Measurements from ENCODE around the gene GMEB2. TPM values are rescaled to one million over a fixed set of nuclear protein-coding genes. Genes with fewer than 3 reads are reported as not detected.

Gene GMEB2
- total RNA-seq, 6 experiments from 2014 or later = 3.2 to 7.0 (median 5.1) TPM

DNA sequence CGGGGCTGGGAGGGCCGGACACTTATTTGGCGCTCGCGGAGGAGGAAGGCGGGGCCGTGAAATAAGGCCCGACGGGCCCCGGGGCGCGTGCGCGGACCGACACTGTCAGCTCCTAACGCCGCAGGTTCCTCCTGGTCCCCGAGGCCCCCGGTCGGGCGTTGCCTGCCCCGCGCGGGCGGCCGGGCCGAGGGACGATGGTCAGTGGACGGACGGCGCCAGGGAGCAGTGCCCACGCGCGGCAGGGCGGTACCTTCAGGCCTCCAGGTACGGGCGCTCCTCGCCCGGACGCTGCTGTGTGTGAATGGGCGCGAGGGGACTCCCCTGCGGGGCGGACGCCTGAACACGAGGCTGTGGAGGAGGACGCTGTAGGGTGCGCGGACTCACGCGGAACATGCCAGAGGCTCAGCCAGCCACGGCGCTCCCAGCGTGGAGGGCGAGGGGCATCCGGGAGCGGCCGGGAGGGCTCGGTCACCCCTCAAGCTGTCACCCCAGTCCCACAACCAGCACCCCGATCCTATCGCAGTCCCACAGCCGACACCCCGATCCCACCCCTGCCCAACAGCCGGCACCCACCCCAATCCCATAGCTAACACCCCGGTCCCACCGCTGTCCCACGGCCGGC, 339 bp upstream of the GMEB2 start:
- peak overlapping the region; percentile 87 to 94 (median 93) for H3K27ac ChIP-seq
- no peaks in the 10 kb centered on the region for H3K27me3 ChIP-seq
- peak; percentile 86 to 91 (median 87) for ATAC-seq
- H3K9me3 ChIP-seq = no peaks in the 10 kb centered on the region
- peak; percentile 95 to 96 (median 95) for DNase-seq
- peak overlapping the region; percentile 96 to 98 (median 97) for H3K4me3 ChIP-seq
- peaks cover 0 to 11% (median 0%) of the 10 kb centered on the region in 4 donors for H3K4me1 ChIP-seq
- peak; percentile 86 for TF ChIP-seq POLR2A (IDR thresholded peaks at IDR 0.05)
- TF ChIP-seq, protein P1, sequence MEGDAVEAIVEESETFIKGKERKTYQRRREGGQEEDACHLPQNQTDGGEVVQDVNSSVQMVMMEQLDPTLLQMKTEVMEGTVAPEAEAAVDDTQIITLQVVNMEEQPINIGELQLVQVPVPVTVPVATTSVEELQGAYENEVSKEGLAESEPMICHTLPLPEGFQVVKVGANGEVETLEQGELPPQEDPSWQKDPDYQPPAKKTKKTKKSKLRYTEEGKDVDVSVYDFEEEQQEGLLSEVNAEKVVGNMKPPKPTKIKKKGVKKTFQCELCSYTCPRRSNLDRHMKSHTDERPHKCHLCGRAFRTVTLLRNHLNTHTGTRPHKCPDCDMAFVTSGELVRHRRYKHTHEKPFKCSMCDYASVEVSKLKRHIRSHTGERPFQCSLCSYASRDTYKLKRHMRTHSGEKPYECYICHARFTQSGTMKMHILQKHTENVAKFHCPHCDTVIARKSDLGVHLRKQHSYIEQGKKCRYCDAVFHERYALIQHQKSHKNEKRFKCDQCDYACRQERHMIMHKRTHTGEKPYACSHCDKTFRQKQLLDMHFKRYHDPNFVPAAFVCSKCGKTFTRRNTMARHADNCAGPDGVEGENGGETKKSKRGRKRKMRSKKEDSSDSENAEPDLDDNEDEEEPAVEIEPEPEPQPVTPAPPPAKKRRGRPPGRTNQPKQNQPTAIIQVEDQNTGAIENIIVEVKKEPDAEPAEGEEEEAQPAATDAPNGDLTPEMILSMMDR (IDR thresholded peaks at IDR 0.05) = no peak
- 0% methylated on average over 22 of the region's 68 CpGs for WGBS (ENCODE audit: insufficient coverage, low coverage, low lambda C conversion rate, missing lambda C conversion rate)
- H3K36me3 ChIP-seq = no peaks in the 10 kb centered on the region
- intact Hi-C loops (cut with DNase I) = no loop called here

DNA sequence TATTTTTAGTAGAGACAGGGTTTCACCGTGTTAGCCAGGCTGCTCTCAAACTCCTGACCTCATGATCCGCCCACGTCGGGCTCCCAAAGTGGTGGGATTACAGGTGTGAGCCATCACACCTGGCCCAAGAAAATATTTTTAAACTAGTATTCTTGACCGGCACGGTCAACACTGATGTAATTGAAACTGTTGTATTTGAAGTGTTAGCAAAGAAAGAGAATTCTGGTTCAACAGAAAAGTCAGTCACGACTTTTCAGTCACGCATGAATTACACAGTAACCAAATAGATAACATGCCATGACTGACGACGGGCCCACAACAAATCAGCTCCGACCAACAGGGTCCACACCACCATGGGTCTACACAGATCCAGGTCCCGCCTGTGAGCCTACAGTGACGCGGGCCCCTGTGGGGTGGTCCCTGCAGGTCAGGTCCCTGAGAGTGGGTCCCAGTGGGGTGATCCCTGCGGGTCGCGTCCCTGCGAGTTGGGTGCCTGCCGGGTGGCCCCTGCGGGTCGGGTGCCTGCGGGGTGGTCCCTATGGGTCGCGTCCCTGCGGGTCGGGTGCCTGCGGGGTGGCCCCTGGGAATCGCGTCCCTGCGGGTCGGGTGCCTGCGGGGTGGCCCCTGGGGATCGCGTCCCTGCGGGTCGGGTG, 1.0 kb downstream of the GMEB2 start:
- peak in 2 of 3 donors; percentile 40 to 63 for DNase-seq
- Histone ChIP-seq H3K27me3 (no peaks in the 10 kb centered on the region), H3K36me3 (no peaks in the 10 kb centered on the region), H3K9me3 (no peaks in the 10 kb centered on the region), H3K4me3 (peak overlapping the region; percentile 74 to 98 (median 80)), H3K27ac (peak overlapping the region; percentile 75 to 93 (median 90)), H3K4me1 (peaks cover 0 to 11% (median 0%) of the 10 kb centered on the region in 4 donors)
- TF ChIP-seq POLR2A (IDR thresholded peaks at IDR 0.05) = no peak
- TF ChIP-seq, protein P1 (IDR thresholded peaks at IDR 0.05) = no peak
- ATAC-seq = no peak
- intact Hi-C loops (cut with DNase I) = no loop called here
- WGBS (ENCODE audit: insufficient coverage, low coverage, low lambda C conversion rate, missing lambda C conversion rate) = 25% methylated on average over 15 of the region's 36 CpGs

DNA sequence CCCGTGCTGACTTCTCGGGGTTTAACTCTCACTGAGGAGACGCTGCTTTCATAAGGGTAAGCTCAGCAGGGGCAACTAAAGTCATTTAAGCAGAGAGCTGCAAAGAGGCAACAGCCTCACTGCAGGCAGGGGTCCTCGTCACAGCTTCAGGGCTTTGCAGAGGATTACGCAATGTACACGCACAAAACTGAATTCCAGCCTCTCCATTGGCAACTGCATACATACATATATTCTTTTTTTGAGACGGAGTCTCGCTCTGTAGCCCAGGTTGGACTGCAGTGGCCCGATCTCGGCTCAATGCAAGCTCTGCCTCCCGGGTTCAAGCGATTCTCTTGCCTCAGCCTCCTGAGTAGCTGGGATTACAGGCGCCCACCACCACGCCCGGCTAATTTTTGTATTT, 2.4 kb downstream of the GMEB2 start:
- H3K4me1 ChIP-seq = peaks cover 0 to 11% (median 0%) of the 10 kb centered on the region in 4 donors
- intact Hi-C loops (cut with DNase I) = no loop called here
- peak in 2 of 3 donors; percentile 5 to 15 for DNase-seq
- no peaks in the 10 kb centered on the region for H3K36me3 ChIP-seq
- 79% methylated on average over 12 of the region's 15 CpGs for WGBS (ENCODE audit: insufficient coverage, low coverage, low lambda C conversion rate, missing lambda C conversion rate)
- no peak overlapping the region for H3K4me3 ChIP-seq
- H3K27me3 ChIP-seq = no peaks in the 10 kb centered on the region
- no peak for ATAC-seq
- TF ChIP-seq, protein P1 (IDR thresholded peaks at IDR 0.05) = no peak
- TF ChIP-seq POLR2A (IDR thresholded peaks at IDR 0.05) = no peak
- no peaks in the 10 kb centered on the region for H3K9me3 ChIP-seq
- no peak overlapping the region for H3K27ac ChIP-seq

DNA sequence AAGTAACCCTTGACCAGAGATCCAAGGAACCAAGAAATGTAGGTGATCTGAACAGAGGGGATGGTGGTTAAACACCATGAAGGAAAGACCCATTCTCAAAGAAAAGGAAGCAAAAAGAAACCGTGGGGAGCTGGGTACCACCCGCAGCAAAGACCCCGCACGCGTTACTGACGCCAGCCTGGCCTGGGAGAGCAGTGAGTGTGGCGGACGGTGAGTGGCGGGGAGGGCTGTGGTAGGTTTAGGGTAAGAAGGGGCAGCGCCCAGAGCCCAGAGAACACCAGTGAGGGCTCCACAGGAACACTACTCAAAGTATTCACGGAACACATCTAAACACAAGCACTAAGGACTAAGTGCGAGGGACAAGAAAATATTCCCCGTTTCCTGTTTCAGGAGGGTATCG, 4.2 kb downstream of the GMEB2 start:
- H3K4me3 ChIP-seq = no peak overlapping the region
- TF ChIP-seq, protein P1 (IDR thresholded peaks at IDR 0.05) = no peak
- no peak for TF ChIP-seq POLR2A (IDR thresholded peaks at IDR 0.05)
- ATAC-seq = no peak
- H3K36me3 ChIP-seq = peaks cover 0 to 10% (median 0%) of the 10 kb centered on the region in 4 donors
- no peak overlapping the region for H3K27ac ChIP-seq
- H3K9me3 ChIP-seq = no peaks in the 10 kb centered on the region
- H3K4me1 ChIP-seq = no peaks in the 10 kb centered on the region
- H3K27me3 ChIP-seq = no peaks in the 10 kb centered on the region
- DNase-seq = peak in 1 of 3 donors; percentile 14
- WGBS (ENCODE audit: insufficient coverage, low coverage, low lambda C conversion rate, missing lambda C conversion rate) = 96% methylated on average over 13 of the region's 14 CpGs
- intact Hi-C loops (cut with DNase I) = no loop called here

Measured in right lobe of liver (tissue), 6 donors.